NCI-H2227 (cell line): ENCODE measurements around the gene FOXP4.
A peak's percentile ranks its signal among the peaks of the same experiment; 100 is the strongest.

Experiments used
- DNase-seq: peaks from one replicate; lab custom pipeline; 2025; ENCODE audit not compliant: unreplicated experiment; lab: John Stamatoyannopoulos, UW

Gene FOXP4

GRCh38 chr6:41546475-41546865, 289 bp downstream of the FOXP4 start:
- DNase-seq = peak; percentile 71

GRCh38 chr6:41546866-41547798, 951 bp downstream of the FOXP4 start:
- DNase-seq = peak; percentile 29

GRCh38 chr6:41547799-41548097, 1.6 kb downstream of the FOXP4 start:
- no peak for DNase-seq

GRCh38 chr6:41548098-41548840, 2.1 kb downstream of the FOXP4 start:
- no peak for DNase-seq

GRCh38 chr6:41548841-41549642, 2.9 kb downstream of the FOXP4 start:
- DNase-seq = no peak

GRCh38 chr6:41549673-41550072, 3.5 kb downstream of the FOXP4 start:
- no peak for DNase-seq

- DNase-seq = no peak
These were observed 5.0 kb downstream of the FOXP4 start for GRCh38 chr6:41551086-41551700.

GRCh38 chr6:41551857-41552256, 5.7 kb downstream of the FOXP4 start:
- no peak for DNase-seq

- DNase-seq = no peak
These were observed 6.5 kb downstream of the FOXP4 start for GRCh38 chr6:41552723-41553122.

- DNase-seq = no peak
These were observed 7.3 kb downstream of the FOXP4 start for GRCh38 chr6:41553405-41553999.

GRCh38 chr6:41555326-41556300, 9.4 kb downstream of the FOXP4 start:
- DNase-seq = no peak

- no peak for DNase-seq
These were observed 11.2 kb downstream of the FOXP4 start for GRCh38 chr6:41557335-41557734.

GRCh38 chr6:41558033-41558807, 12.0 kb downstream of the FOXP4 start:
- no peak for DNase-seq

- no peak for DNase-seq
These were observed 13.7 kb downstream of the FOXP4 start for GRCh38 chr6:41559655-41560427.

- DNase-seq = no peak
These were observed 14.4 kb downstream of the FOXP4 start for GRCh38 chr6:41560431-41561192.

GRCh38 chr6:41561416-41561815, 15.2 kb downstream of the FOXP4 start:
- DNase-seq = no peak
